ENCODE measurements around the gene ZSWIM1. TPM values are rescaled to one million over a fixed set of nuclear protein-coding genes. Genes with fewer than 3 reads are reported as not detected.
"Not testable (repeated sequence)": the region's sequence is repeated elsewhere in the genome, so short reads cannot be mapped to it uniquely, and the experiment has no call there.

Gene ZSWIM1
- total and polyA plus RNA-seq, 4 donors = 2.9 to 8.2 (median 4.3) TPM

DNA sequence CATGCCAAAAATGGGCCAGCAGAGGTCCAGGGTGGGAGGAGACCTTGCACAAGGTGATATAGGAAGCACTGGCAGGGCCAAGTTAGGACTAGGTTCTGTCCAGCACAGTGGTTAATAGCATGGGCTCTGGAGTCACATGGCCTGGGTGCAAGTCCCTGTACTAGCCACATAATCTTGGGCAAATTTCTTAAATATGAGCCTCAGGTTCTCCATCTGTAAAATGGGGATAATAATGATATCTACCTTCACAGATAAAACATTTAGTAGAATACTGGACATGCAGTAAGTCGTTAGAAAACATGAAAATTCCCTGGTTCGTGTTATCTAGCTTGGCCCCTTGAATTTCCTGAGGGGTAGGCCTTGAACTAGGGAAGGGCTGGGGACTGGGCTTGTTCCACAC is 16.3 kb downstream of the ZSWIM1 start:
- Histone ChIP-seq H3K27me3 (ENCODE audit: control insufficient read depth in 1 of 2, insufficient read depth in 2 of 2, low read length in 1 of 2) (no peaks in the 10 kb centered on the region), H3K36me3 (ENCODE audit: control insufficient read depth in 1 of 2, insufficient read depth in 2 of 2, low read length in 1 of 2) (peaks cover 0 to 2% of the 10 kb centered on the region in 2 donors), H3K9me3 (ENCODE audit: control insufficient read depth, low read length) (no peaks in the 10 kb centered on the region), H3K4me1 (ENCODE audit: control insufficient read depth in 1 of 2, insufficient read depth in 2 of 2, low read length in 2 of 2) (no peaks in the 10 kb centered on the region), H3K4me3 (ENCODE audit: low read length in 2 of 2) (no peak overlapping the region), H3K27ac (ENCODE audit: low read depth in 1 of 2, low read length in 2 of 2) (no peak overlapping the region)
- ATAC-seq (ENCODE audit: low FRiP score) = no peak
- 87 to 91% methylated on average over 2 of the region's 2 CpGs for WGBS, 2 donors
- DNase-seq = no peak
- intact Hi-C loops (cut with DNase I) = no loop called here

DNA sequence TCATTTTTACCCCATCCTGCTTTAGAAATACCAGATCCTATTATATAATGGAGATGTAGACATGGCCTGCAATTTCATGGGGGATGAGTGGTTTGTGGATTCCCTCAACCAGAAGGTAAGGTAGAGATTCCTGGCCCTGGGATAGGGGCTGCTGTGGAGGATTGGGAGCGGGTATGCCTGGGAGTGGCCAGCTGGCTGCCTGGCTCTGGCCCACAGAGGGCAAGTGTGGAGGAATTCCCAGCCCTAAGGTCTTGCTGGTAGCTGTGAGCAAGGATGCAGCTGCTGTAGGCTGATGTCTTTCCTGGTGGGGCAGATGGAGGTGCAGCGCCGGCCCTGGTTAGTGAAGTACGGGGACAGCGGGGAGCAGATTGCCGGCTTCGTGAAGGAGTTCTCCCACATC is 16.7 kb downstream of the ZSWIM1 start:
- no peaks in the 10 kb centered on the region for H3K4me1 ChIP-seq (ENCODE audit: control insufficient read depth in 1 of 2, insufficient read depth in 2 of 2, low read length in 2 of 2)
- no peak overlapping the region for H3K27ac ChIP-seq (ENCODE audit: low read depth in 1 of 2, low read length in 2 of 2)
- no peak overlapping the region for H3K4me3 ChIP-seq (ENCODE audit: low read length in 2 of 2)
- ATAC-seq (ENCODE audit: low FRiP score) (no peak), DNase-seq (no peak)
- WGBS, 2 donors = 92 to 93% methylated on average over 7 of the region's 7 CpGs
- no peaks in the 10 kb centered on the region for H3K27me3 ChIP-seq (ENCODE audit: control insufficient read depth in 1 of 2, insufficient read depth in 2 of 2, low read length in 1 of 2)
- peaks cover 0 to 2% of the 10 kb centered on the region in 2 donors for H3K36me3 ChIP-seq (ENCODE audit: control insufficient read depth in 1 of 2, insufficient read depth in 2 of 2, low read length in 1 of 2)
- intact Hi-C loops (cut with DNase I) = no loop called here
- H3K9me3 ChIP-seq (ENCODE audit: control insufficient read depth, low read length) = no peaks in the 10 kb centered on the region

DNA sequence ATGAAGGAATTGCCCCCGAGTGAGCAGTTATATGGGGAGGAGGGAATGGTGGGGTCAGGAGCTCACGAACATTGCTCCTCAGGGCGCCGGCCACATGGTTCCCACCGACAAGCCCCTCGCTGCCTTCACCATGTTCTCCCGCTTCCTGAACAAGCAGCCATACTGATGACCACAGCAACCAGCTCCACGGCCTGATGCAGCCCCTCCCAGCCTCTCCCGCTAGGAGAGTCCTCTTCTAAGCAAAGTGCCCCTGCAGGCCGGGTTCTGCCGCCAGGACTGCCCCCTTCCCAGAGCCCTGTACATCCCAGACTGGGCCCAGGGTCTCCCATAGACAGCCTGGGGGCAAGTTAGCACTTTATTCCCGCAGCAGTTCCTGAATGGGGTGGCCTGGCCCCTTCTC is 17.3 kb downstream of the ZSWIM1 start:
- no peak for ATAC-seq (ENCODE audit: low FRiP score)
- 83 to 84% methylated on average over 11 to 12 of the region's 12 CpGs for whole genome bisulfite sequencing, 2 donors
- Histone ChIP-seq H3K4me3 (ENCODE audit: low read length in 2 of 2) (no peak overlapping the region), H3K4me1 (ENCODE audit: control insufficient read depth in 1 of 2, insufficient read depth in 2 of 2, low read length in 2 of 2) (no peaks in the 10 kb centered on the region), H3K27ac (ENCODE audit: low read depth in 1 of 2, low read length in 2 of 2) (no peak overlapping the region), H3K36me3 (ENCODE audit: control insufficient read depth in 1 of 2, insufficient read depth in 2 of 2, low read length in 1 of 2) (peaks cover 0 to 2% of the 10 kb centered on the region in 2 donors), H3K27me3 (ENCODE audit: control insufficient read depth in 1 of 2, insufficient read depth in 2 of 2, low read length in 1 of 2) (no peaks in the 10 kb centered on the region), H3K9me3 (ENCODE audit: control insufficient read depth, low read length) (no peaks in the 10 kb centered on the region)
- no peak for DNase-seq
- intact Hi-C loops (cut with DNase I) = no loop called here

DNA sequence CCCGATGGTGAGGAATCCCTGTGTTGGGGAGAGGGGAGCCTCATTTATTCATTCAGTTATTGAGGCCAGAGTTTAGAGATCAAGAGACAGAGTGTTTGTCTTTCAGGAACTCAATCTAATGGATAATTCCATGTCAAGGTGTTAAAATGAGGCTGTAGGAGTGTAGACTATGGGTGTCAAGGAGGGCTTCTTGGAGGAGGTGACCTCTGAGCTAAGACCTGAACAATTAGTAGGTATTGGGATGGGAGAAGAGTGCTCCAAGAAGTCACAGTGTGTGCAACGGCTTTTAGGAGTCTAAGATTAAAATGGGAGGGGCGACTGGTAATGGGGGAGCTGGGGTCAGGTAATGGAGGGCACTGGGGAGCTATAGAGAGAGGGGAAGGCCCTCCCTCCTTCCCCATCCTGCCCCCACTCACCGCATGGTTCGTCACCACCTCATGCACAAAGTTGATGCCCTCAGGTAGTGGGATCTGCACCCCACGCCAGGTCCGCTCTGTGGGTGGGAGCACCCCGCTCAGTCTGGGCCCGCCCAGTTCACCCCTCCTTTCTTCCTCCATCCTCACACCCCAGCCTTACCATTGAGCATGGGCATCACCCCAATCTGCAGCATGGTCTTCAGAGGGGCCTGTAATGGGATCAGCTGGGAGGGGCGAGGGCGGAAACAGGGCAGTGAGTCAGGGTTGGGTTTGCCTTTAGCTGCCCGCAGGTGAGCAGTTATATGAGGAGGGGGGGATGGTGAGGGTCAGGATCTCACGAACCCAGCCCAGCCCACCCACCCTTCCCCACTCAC is 18.2 kb downstream of the ZSWIM1 start:
- Histone ChIP-seq H3K9me3 (ENCODE audit: control insufficient read depth, low read length) (no peaks in the 10 kb centered on the region), H3K4me3 (ENCODE audit: low read length in 2 of 2) (no peak overlapping the region), H3K27ac (ENCODE audit: low read depth in 1 of 2, low read length in 2 of 2) (no peak overlapping the region), H3K36me3 (ENCODE audit: control insufficient read depth in 1 of 2, insufficient read depth in 2 of 2, low read length in 1 of 2) (peaks cover 0 to 2% of the 10 kb centered on the region in 2 donors), H3K27me3 (ENCODE audit: control insufficient read depth in 1 of 2, insufficient read depth in 2 of 2, low read length in 1 of 2) (no peaks in the 10 kb centered on the region), H3K4me1 (ENCODE audit: control insufficient read depth in 1 of 2, insufficient read depth in 2 of 2, low read length in 2 of 2) (no peaks in the 10 kb centered on the region)
- intact Hi-C loops (cut with DNase I) = no loop called here
- ATAC-seq (ENCODE audit: low FRiP score) = peak; percentile 8
- WGBS, 2 donors = 86 to 87% methylated on average over 13 of the region's 13 CpGs
- DNase-seq = no peak

DNA sequence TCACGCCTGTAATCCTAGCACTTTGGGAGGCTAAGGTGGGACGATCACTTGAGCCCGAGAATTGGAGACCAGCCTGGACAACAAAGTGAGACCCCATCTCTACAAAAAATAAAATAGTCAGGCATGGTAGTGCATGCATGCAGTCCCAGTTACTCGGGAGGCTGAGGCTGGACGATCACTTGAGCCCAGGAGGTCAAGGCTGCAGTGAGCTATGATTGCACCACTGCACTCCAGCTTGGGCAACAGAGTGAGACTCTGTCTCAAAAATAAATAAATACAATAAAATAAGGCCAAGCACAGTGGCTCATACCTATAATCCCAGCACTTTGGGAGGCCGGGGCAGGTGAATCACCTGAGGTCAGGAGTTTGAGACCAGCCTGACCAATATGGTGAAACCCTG is 20.3 kb downstream of the ZSWIM1 start:
- H3K4me1 ChIP-seq (ENCODE audit: control insufficient read depth in 1 of 2, insufficient read depth in 2 of 2, low read length in 2 of 2); H3K9me3 ChIP-seq (ENCODE audit: control insufficient read depth, low read length); H3K36me3 ChIP-seq (ENCODE audit: control insufficient read depth in 1 of 2, insufficient read depth in 2 of 2, low read length in 1 of 2); intact Hi-C loops (cut with DNase I); DNase-seq; H3K27me3 ChIP-seq (ENCODE audit: control insufficient read depth in 1 of 2, insufficient read depth in 2 of 2, low read length in 1 of 2); H3K4me3 ChIP-seq (ENCODE audit: low read length in 2 of 2); ATAC-seq (ENCODE audit: low FRiP score); H3K27ac ChIP-seq (ENCODE audit: low read depth in 1 of 2, low read length in 2 of 2): not testable (repeated sequence)
- WGBS, 2 donors = 84 to 93% methylated on average over 6 of the region's 6 CpGs

DNA sequence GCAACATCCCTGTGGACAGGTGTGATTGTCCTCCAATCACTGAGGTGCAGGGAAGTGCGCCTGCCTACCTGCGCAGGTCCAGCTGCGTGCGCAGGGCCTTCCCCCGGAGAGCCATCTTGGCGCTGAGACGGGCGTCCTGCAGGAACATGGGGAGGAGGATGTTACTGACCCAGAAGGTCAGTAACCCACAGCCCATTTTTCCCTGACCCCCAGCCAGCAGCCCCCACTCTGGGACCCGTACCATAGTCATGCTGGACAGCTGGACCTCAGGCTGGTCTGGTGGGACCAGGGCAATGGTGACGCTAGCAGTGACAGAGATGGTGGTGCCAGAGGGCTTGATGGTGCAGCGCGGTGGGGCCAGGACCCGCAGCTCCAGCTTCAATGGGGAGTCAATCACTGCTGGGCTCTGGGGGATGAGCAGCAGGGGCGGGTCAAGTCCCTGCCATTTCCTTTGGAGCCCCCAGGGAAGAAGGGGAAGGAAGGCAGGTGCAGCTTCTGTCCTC is 21.2 kb downstream of the ZSWIM1 start:
- Histone ChIP-seq H3K27ac (ENCODE audit: low read depth in 1 of 2, low read length in 2 of 2) (no peak overlapping the region), H3K4me3 (ENCODE audit: low read length in 2 of 2) (no peak overlapping the region), H3K4me1 (ENCODE audit: control insufficient read depth in 1 of 2, insufficient read depth in 2 of 2, low read length in 2 of 2) (no peaks in the 10 kb centered on the region), H3K9me3 (ENCODE audit: control insufficient read depth, low read length) (no peaks in the 10 kb centered on the region), H3K36me3 (ENCODE audit: control insufficient read depth in 1 of 2, insufficient read depth in 2 of 2, low read length in 1 of 2) (no peaks in the 10 kb centered on the region), H3K27me3 (ENCODE audit: control insufficient read depth in 1 of 2, insufficient read depth in 2 of 2, low read length in 1 of 2) (no peaks in the 10 kb centered on the region)
- 92 to 94% methylated on average over 14 of the region's 14 CpGs for WGBS, 2 donors
- no peak for ATAC-seq (ENCODE audit: low FRiP score)
- intact Hi-C loops (cut with DNase I) = no loop called here
- no peak for DNase-seq

DNA sequence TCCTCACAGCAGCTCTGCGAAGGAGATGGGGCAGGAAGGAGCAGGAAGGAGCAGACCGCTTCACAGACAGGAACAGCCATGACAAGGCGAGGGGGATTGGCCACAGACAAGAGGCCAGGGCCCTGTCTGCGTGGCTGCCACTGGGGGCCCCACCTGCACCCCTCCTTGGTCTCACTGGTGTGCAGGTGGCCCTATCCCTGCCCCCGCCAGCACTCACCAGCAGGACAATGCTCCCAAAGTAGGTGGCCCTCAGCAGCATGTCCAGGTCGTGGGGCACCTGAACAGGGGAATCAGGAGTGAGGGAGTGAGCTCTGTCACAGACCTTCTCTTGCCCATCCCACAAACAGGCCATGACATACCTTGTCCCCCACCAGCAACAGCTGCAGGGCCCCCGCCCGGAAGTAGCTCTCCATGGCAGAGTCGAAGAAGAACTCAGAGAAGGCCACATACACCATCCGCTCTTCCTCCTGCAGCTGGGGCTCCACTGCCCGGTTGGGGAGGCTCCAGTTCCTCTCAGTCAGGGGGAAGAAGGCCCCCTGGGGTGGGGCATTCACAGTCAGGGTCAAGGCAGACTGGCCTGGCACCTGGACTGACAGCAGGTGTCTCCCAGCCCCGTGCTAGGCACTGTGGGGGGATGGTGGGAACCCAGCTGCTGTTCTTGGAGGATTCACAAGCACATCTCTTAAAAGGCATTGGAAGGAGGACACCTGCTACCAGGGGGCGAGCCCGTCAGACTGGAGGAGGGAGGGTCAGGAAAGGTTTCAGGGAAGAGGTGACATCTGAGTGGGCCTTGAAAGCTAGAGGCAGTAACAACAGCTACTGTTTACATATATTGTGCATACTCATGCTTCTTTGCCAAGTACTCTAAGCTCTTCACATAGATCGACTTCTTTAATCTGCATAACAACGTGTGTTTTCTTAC is 23.8 kb downstream of the ZSWIM1 start:
- H3K9me3 ChIP-seq (ENCODE audit: control insufficient read depth, low read length) = no peaks in the 10 kb centered on the region
- H3K4me1 ChIP-seq (ENCODE audit: control insufficient read depth in 1 of 2, insufficient read depth in 2 of 2, low read length in 2 of 2) = no peaks in the 10 kb centered on the region
- WGBS, 2 donors = 88 to 89% methylated on average over 16 of the region's 16 CpGs
- H3K27me3 ChIP-seq (ENCODE audit: control insufficient read depth in 1 of 2, insufficient read depth in 2 of 2, low read length in 1 of 2) = no peaks in the 10 kb centered on the region
- intact Hi-C loops (cut with DNase I) = no loop called here
- no peak for ATAC-seq (ENCODE audit: low FRiP score)
- no peak overlapping the region for H3K4me3 ChIP-seq (ENCODE audit: low read length in 2 of 2)
- no peak for DNase-seq
- H3K27ac ChIP-seq (ENCODE audit: low read depth in 1 of 2, low read length in 2 of 2) = no peak overlapping the region
- no peaks in the 10 kb centered on the region for H3K36me3 ChIP-seq (ENCODE audit: control insufficient read depth in 1 of 2, insufficient read depth in 2 of 2, low read length in 1 of 2)

DNA sequence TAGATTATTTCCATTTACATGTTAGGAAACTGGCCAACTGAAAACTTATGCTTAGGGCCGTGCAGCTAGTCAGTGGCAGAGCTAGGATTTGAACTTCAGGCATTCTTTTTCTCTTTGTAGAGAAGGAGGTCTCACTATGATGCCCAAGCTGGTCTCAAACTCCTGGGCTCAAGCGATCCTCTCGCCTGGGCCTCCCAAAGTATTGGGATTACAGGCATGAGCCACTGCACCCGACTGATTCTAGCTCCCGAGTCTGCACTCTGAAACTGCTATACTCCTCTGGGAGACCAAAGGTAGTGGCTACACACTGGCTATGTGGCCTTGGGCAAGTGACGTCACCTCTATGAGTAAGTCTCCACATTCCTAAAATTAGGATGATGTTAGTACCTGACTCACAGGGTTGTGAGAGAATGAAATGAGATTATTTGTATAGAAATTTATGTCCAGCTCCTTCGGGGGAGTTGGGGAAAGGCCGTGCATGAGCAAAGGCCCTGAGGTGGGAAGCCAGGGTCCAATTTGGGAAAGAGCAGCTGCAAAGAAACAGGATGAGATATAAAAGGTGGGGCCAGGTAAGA is 24.6 kb downstream of the ZSWIM1 start:
- intact Hi-C loops (cut with DNase I) = no loop called here
- 81 to 87% methylated on average over 8 of the region's 8 CpGs for WGBS, 2 donors
- no peaks in the 10 kb centered on the region for H3K36me3 ChIP-seq (ENCODE audit: control insufficient read depth in 1 of 2, insufficient read depth in 2 of 2, low read length in 1 of 2)

More for the DNA sequence above, 24.6 kb downstream of the ZSWIM1 start:
- H3K4me1 ChIP-seq (ENCODE audit: control insufficient read depth in 1 of 2, insufficient read depth in 2 of 2, low read length in 2 of 2) = no peaks in the 10 kb centered on the region
- no peaks in the 10 kb centered on the region for H3K9me3 ChIP-seq (ENCODE audit: control insufficient read depth, low read length)
- H3K27me3 ChIP-seq (ENCODE audit: control insufficient read depth in 1 of 2, insufficient read depth in 2 of 2, low read length in 1 of 2) = no peaks in the 10 kb centered on the region
- DNase-seq = no peak
- H3K4me3 ChIP-seq (ENCODE audit: low read length in 2 of 2) = no peak overlapping the region
- ATAC-seq (ENCODE audit: low FRiP score) = no peak
- no peak overlapping the region for H3K27ac ChIP-seq (ENCODE audit: low read depth in 1 of 2, low read length in 2 of 2)
